ENCODE measurements around the gene ADAM10.

DNA sequence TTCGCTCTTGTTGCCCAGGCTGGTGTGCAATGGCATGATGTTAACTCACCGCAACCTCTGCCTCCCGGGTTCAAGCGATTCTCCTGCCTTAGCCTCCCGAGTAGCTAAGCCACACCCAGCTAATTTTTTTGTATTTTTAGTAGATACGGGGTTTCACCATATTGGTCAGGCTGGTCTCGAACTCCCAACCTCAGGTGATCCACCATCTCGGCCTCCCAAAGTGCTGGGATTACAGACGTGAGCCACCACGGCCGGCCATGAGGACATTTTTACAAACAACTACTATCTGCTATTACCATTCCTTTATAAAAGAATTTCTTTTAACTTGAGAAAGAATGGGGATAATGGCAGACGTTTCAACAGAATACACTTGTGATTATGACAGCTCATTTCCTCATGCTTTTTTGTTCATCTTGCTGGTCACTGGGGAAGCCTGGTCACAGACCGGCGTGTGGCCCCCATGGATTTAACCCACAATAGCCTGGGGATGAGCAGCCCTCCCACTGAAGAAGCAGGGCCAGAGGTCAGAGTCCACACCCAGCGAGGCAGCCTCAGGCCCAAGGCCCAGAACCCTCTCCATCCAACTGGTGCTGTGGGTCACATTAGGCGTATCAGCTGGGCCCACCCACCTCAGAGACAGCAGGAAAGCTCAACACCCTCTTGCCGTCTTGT lies 205.7 kb downstream of the ADAM10 start:
- no peak for TF ChIP-seq EP300 (IDR thresholded peaks at IDR 0.05)
- TF ChIP-seq POLR2A (IDR thresholded peaks at IDR 0.05) = no peak
- TF ChIP-seq, protein P1, sequence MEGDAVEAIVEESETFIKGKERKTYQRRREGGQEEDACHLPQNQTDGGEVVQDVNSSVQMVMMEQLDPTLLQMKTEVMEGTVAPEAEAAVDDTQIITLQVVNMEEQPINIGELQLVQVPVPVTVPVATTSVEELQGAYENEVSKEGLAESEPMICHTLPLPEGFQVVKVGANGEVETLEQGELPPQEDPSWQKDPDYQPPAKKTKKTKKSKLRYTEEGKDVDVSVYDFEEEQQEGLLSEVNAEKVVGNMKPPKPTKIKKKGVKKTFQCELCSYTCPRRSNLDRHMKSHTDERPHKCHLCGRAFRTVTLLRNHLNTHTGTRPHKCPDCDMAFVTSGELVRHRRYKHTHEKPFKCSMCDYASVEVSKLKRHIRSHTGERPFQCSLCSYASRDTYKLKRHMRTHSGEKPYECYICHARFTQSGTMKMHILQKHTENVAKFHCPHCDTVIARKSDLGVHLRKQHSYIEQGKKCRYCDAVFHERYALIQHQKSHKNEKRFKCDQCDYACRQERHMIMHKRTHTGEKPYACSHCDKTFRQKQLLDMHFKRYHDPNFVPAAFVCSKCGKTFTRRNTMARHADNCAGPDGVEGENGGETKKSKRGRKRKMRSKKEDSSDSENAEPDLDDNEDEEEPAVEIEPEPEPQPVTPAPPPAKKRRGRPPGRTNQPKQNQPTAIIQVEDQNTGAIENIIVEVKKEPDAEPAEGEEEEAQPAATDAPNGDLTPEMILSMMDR (IDR thresholded peaks at IDR 0.05) = no peak
